Pancreas (tissue), 10 donors: Measurements from ENCODE around the gene GIPC1. TPM values are rescaled to one million over a fixed set of nuclear protein-coding genes. Genes with fewer than 3 reads are reported as not detected.
A peak's percentile ranks its signal among the peaks of the same experiment; 100 is the strongest.

Source experiments
- ATAC-seq, 4 donors: fragments of 200-7000 bp; cut with Tn5 transposase; one replicate each; pipeline versions ENCODE4 v1.8.0 to v1.9.1; 2020; ENCODE audit warnings: mild to moderate bottlenecking in 4 of 4, moderate library complexity in 4 of 4
- DNase-seq, 6 donors: peaks; one replicate each; pipeline ENCODE4 v3.0.0-alpha.2; 2020
- FAIRE-seq: peaks from 2 replicates; lab custom pipeline; 2012; peaks lifted over from hg19 to GRCh38; lab: Jason Lieb, UNC
- H3K27ac ChIP-seq, 4 donors: fragments of 200-600 bp; sonication (generic); 1 replicate in 3 of 4; 2 replicates in 1 of 4; pipeline versions ENCODE4 v1.5.0 to v1.8.0; 2020
- H3K27me3 ChIP-seq, 4 donors: fragments of 200-600 bp; one replicate each; pipeline ENCODE4 v1.8.0; 2021
- H3K36me3 ChIP-seq, 3 donors: fragments of 200-600 bp; sonication (generic) in 1 of 3; one replicate each; pipeline versions ENCODE4 v1.5.0 to v1.8.0; 2020 to 2021
- H3K4me1 ChIP-seq, 3 donors: fragments of 200-600 bp; one replicate each; pipeline ENCODE4 v1.8.0; 2021
- H3K4me3 ChIP-seq, 4 donors: fragments of 200-600 bp; sonication (generic) in 2 of 4; one replicate each; pipeline versions ENCODE4 v1.5.0 to v1.8.0; 2020 to 2021
- H3K9me3 ChIP-seq, 4 donors: fragments of 200-600 bp; one replicate each; pipeline ENCODE4 v1.8.0; 2021
- WGBS, 2 donors: extraction: QIAGEN DNeasy Blood & Tissue Kit; methylation state at CpG; one replicate each; pipeline ENCODE4 v1.1.7; 2013; 5-methylcytosine and 5-hydroxymethylcytosine counted together
- intact Hi-C, 3 donors: fragments of 100-400 bp; cut with DNase I; formaldehyde crosslinking; loops; one replicate each; pipeline versions ENCODE4 v1.11.1 to v1.14.2; 2022
- polyA plus RNA-seq, 2 donors: library from polyadenylated mRNA; stranded (reverse); fragments of 200-250 nt; gene quantifications; one replicate each; pipeline ENCODE4 v1.2.3, GENCODE V29; 2013
- total RNA-seq, 6 donors: library from RNA; stranded (reverse); fragmentation: NEBNext Ultra II Directional in 4 of 6; extraction: Animal tissue kit (Norgen Biotek cat#: 25700) in 4 of 6; gene quantifications; one replicate each; pipeline versions ENCODE4 v1.2.1 to v1.2.4, GENCODE V29; 2021 to 2023
- TF ChIP-seq, protein P1 (sequence below), 4 donors: fragments of 200-600 bp; sonication (generic) in 3 of 4; IDR thresholded peaks; one replicate each; pipeline versions ENCODE4 v1.5.0 to v1.8.0; 2021; ENCODE audit warnings: antibody characterized with exemption in 4 of 4
- donor health status: healthy with polysubstance abuse.
- donor health status: DM: no; HTN: no; CAD: no; lungs with moderate emphysema.
- donor health status: DM: no; HTN: no; CAD: no.
- donor health status: control.
- donor health status: control.
- donor health status: Bipolar disorder and iron deficiency.
- donor health status: DM: yes; HTN: yes; CAD: no.
- donor health status: DM: no; HTN: no; CAD: no.
- donor health status: DM: no; HTN: no; CAD: no.
- donor health status: DM: yes; HTN: yes; CAD: no.

Gene GIPC1
- total and polyA plus RNA-seq, 8 donors, result 19.0 to 53.1 (median 25.0) TPM

DNA sequence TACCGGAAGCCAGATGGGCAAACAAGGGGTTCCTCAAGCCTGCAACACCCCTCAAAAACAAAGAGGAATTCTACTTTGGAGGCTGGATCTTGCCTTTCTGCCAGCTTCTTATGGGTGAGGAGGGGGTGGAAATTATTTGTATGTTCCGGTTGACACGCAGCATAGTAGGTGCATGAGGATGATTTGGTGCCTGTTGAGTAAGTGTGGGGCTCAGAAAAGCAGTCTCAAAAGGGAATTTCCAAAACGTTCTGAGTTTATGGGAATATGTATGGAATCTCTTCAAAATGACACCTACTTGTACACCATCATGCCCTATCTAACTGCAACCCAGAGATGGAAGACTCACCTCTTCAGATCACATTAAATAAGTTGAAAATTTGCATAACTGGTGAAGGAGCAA, 30.5 kb upstream of the GIPC1 start:
- no peaks in the 10 kb centered on the region for H3K9me3 ChIP-seq
- peaks cover 4 to 9% (median 6%) of the 10 kb centered on the region in 3 donors for H3K4me1 ChIP-seq
- no peaks in the 10 kb centered on the region for H3K36me3 ChIP-seq
- intact Hi-C loops, result no loop called here
- no peak overlapping the region for H3K27ac ChIP-seq
- H3K4me3 ChIP-seq, result no peak overlapping the region
- WGBS, 2 donors, result 66 to 71% methylated on average over 4 of the region's 4 CpGs
- FAIRE-seq (no peak), ATAC-seq (no peak), DNase-seq (no peak)
- H3K27me3 ChIP-seq, result no peaks in the 10 kb centered on the region
- TF ChIP-seq, protein P1, sequence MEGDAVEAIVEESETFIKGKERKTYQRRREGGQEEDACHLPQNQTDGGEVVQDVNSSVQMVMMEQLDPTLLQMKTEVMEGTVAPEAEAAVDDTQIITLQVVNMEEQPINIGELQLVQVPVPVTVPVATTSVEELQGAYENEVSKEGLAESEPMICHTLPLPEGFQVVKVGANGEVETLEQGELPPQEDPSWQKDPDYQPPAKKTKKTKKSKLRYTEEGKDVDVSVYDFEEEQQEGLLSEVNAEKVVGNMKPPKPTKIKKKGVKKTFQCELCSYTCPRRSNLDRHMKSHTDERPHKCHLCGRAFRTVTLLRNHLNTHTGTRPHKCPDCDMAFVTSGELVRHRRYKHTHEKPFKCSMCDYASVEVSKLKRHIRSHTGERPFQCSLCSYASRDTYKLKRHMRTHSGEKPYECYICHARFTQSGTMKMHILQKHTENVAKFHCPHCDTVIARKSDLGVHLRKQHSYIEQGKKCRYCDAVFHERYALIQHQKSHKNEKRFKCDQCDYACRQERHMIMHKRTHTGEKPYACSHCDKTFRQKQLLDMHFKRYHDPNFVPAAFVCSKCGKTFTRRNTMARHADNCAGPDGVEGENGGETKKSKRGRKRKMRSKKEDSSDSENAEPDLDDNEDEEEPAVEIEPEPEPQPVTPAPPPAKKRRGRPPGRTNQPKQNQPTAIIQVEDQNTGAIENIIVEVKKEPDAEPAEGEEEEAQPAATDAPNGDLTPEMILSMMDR (IDR thresholded peaks at IDR 0.05), result no peak

DNA sequence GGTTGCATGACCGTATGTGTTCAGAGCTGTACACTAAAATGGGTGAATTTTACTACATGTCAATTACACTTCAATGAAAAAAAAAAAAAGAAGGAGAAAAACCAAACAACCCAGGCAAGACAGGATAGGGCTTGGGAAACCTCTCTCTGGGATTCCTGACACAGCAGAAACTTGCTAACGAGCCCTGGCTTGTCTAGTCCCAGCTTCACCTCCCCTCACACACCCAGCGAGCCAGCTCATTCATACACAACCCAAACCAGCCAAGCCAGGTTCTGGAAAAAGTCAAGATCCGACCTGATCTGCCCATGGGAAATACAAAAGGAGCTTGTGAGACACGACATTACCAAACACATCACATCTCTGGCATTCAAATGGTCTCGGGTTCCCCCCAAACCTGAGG, 29.8 kb upstream of the GIPC1 start:
- DNase-seq (no peak), FAIRE-seq (no peak), ATAC-seq (no peak)
- Histone ChIP-seq H3K9me3 (no peaks in the 10 kb centered on the region), H3K4me1 (peaks cover 4 to 7% (median 6%) of the 10 kb centered on the region in 3 donors), H3K27me3 (no peaks in the 10 kb centered on the region), H3K27ac (no peak overlapping the region), H3K4me3 (no peak overlapping the region), H3K36me3 (no peaks in the 10 kb centered on the region)
- 62 to 72% methylated on average over 6 of the region's 6 CpGs for WGBS, 2 donors
- intact Hi-C loops, result no loop called here
- TF ChIP-seq, protein P1 (IDR thresholded peaks at IDR 0.05), result no peak

DNA sequence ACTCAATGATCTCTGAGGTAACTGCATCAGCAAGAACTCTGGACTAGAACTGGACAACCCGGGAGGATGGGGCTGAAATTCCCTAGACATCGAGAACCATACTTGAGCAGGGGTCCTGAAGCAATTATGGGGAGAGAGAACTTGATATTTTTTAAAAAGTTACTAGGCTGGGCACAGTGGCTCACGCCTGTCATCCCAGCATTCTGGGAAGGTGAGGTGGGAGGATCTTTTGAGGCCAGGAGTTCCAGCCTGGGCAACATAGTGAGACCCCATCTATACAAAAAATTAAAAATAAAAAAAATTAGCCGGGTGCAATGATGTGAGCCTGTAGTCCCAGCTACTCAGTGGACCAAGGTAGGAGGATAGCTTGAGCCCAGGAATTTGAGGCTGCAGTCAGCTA, 24.6 kb upstream of the GIPC1 start:
- no peak for ATAC-seq
- WGBS, 2 donors, result 83 to 94% methylated on average over 4 of the region's 4 CpGs
- Histone ChIP-seq H3K9me3 (no peaks in the 10 kb centered on the region), H3K4me3 (no peak overlapping the region), H3K27ac (peak overlapping the region in 2 of 4 donors; percentile 98 to 100), H3K36me3 (peaks cover 0 to under 1% (median 0%) of the 10 kb centered on the region in 3 donors), H3K4me1 (peaks cover 11 to 26% (median 18%) of the 10 kb centered on the region in 3 donors), H3K27me3 (no peaks in the 10 kb centered on the region)
- TF ChIP-seq, protein P1 (IDR thresholded peaks at IDR 0.05), result no peak
- intact Hi-C loops, result no loop called here
- FAIRE-seq, result no peak
- no peak for DNase-seq

DNA sequence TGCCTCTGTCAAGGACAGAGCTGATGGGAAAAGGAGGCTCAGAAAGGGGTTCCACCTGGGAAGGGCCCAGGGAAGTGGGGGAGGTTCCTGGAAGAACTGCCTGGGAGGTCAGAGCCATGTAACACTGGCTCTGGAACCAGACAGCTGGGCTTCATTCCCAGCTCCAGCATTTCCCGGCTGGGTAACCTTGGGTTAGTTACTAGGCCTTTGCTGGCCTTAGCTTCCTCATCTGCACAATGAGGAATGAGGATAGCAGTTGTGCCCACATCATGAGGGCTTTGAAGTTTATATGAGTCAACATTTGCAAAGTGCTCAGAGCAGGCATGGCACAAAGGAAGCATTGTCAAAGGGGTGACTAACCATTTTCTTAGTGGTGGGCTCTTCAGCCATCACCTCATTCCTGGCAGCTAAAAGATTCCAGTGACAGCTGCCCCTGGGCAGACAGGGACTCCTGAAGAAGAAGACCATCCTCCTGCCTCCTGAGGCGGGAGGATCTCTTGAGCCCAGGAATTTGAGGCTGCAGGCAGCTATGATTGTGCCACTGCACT, 24.0 kb upstream of the GIPC1 start:
- H3K27me3 ChIP-seq, result no peaks in the 10 kb centered on the region
- WGBS, 2 donors, result 33 to 38% methylated on average over 2 of the region's 2 CpGs
- no peaks in the 10 kb centered on the region for H3K9me3 ChIP-seq
- H3K27ac ChIP-seq, result peak overlapping the region; percentile 98 to 100 (median 98)
- intact Hi-C loops, result no loop called here
- peaks cover 0 to 7% (median 0%) of the 10 kb centered on the region in 3 donors for H3K36me3 ChIP-seq
- peak in 2 of 4 donors; percentile 5 to 7 for ATAC-seq
- peak in 3 of 6 donors; percentile 56 to 79 (median 60) for DNase-seq
- peaks cover 14 to 31% (median 24%) of the 10 kb centered on the region in 3 donors for H3K4me1 ChIP-seq
- no peak for FAIRE-seq
- TF ChIP-seq, protein P1 (IDR thresholded peaks at IDR 0.05), result no peak
- H3K4me3 ChIP-seq, result no peak overlapping the region

DNA sequence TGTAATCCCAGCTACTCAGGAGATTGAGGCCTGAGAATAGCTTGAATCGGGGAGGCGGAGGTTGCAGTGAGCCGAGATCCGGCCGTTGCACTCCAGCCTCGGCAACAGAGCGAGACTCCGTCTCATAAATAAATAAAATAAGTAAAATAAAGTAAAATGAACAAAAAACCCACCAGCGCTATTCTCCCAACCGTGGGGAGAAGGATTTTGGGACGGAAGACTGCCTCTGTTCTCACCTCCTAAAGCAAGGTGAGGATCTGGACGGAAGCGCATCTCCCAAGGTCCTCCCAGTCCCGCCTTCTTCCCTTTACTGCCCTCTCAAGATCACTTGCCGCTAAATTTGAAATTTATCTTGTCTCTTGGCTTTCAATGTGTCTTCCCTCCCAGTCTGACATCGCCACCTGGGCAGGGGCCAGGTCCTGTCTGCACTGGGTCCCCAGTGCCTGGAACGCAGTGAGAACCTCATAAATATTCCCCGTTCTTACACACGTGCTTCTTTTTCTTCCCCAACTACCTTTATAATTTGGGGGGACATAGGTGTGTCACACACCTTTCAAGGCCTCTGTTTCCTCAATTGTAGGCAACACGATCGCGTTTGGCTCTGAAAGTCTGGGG, 23.4 kb upstream of the GIPC1 start:
- no peak overlapping the region for H3K4me3 ChIP-seq
- no peaks in the 10 kb centered on the region for H3K27me3 ChIP-seq
- H3K4me1 ChIP-seq, result peaks cover 14 to 35% (median 30%) of the 10 kb centered on the region in 3 donors
- ATAC-seq (no peak), DNase-seq (no peak), FAIRE-seq (no peak)
- intact Hi-C loops, result no loop called here
- TF ChIP-seq, protein P1 (IDR thresholded peaks at IDR 0.05), result no peak
- H3K36me3 ChIP-seq, result peaks cover 0 to 12% (median 2%) of the 10 kb centered on the region in 3 donors
- no peaks in the 10 kb centered on the region for H3K9me3 ChIP-seq
- 86 to 90% methylated on average over 22 of the region's 22 CpGs for WGBS, 2 donors
- peak overlapping the region; percentile 98 to 100 (median 98) for H3K27ac ChIP-seq
